H7 (cell line): ENCODE data around the gene DNAJA3. TPM values are rescaled to one million over a fixed set of nuclear protein-coding genes. Genes with fewer than 3 reads are reported as not detected.

Experiments used
- DNase-seq: peaks from one replicate; pipeline ENCODE4 v3.0.0; 2012
- H3K27me3 ChIP-seq: 2 replicates; pipeline ENCODE4 v1.6.0; 2011; ENCODE audit warnings: mild to moderate bottlenecking, low read length; ENCODE audit not compliant: control insufficient read depth, insufficient read depth
- H3K36me3 ChIP-seq: replicated peaks from 2 replicates; pipeline ENCODE4 v1.5.1; 2011; ENCODE audit warnings: low read length; ENCODE audit not compliant: control insufficient read depth, insufficient read depth
- H3K4me3 ChIP-seq: 2 replicates; pipeline ENCODE4 v1.5.1; 2011; ENCODE audit warnings: low read depth, mild to moderate bottlenecking, control low read depth, low read length, moderate library complexity; ENCODE audit not compliant: insufficient read depth
- total RNA-seq: library from RNA; depleted of rRNA; stranded (reverse); fragments of >200 nt; shearing (Covaris generic); gene quantifications from 2 replicates; pipeline ENCODE4 v1.2.3, GENCODE V29; 2014

Gene DNAJA3
- total RNA-seq, 1 experiment from 2014 or later = 85.5 TPM

DNA sequence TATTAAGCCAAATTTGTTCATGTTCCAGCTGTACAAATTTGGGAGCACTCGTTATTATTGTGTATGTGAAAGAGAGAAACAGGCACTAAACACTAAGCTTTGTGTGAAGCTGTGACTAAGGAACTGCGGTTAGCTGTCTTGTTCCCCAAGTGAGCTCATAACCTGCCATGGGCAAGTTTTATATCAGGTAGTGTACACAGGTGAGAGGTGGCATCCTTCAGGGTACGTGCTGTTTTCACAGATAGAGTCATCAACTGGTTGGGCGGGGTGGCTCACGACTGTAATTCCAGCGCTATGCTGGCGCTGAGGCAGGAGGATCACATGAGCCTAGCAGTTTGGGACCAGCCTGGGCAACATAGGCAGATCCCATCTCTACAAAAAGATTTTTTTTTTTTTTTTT lies 2.8 kb downstream of the DNAJA3 start:
- H3K27me3 ChIP-seq = no peaks in the 10 kb centered on the region
- H3K4me3 ChIP-seq = no peak overlapping the region
- H3K36me3 ChIP-seq = peaks cover 1% of the 10 kb centered on the region
- no peak for DNase-seq

DNA sequence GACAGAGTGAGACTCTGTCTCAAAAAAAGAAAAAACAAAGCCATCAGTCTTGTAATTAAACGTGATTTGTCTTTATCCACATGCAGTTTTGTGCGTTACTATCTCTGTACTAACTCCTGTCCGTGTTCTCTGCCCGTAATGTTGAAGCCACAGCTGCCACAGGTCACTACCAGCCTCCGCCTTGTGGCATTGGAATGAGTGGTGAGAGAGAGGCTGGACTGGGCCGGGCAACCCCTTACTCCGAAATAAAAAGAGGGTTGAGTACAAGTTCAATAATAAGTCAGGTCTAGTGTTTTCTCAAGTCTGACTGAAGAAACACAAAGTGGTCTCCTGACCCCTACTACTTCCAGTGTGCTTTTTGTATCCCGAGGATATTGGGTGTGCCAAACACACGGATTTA lies 5.4 kb downstream of the DNAJA3 start:
- Histone ChIP-seq H3K4me3 (no peak overlapping the region), H3K36me3 (peaks cover 11% of the 10 kb centered on the region), H3K27me3 (no peaks in the 10 kb centered on the region)
- DNase-seq = no peak

DNA sequence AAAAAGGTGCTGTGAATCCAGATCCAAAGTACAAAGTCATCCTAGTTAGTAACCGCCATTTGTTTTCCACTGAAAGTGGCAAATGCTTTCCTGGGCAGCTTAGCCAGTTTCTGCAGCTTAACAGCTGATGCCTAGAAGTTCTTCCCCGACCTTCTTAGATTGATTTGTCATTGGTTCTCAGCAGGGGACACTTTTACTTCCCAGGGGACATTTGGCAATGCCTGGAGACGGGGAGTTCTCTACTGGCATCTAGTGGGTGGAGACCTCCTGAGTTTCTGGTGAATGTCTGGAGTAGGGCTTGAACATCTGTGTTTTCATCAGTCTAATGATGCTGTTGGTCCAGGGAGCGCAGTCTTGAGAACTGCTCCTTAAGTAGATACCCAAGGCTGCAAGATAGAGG lies 7.6 kb downstream of the DNAJA3 start:
- Histone ChIP-seq H3K27me3 (no peaks in the 10 kb centered on the region), H3K36me3 (peaks cover 15% of the 10 kb centered on the region), H3K4me3 (no peak overlapping the region)
- DNase-seq = no peak

DNA sequence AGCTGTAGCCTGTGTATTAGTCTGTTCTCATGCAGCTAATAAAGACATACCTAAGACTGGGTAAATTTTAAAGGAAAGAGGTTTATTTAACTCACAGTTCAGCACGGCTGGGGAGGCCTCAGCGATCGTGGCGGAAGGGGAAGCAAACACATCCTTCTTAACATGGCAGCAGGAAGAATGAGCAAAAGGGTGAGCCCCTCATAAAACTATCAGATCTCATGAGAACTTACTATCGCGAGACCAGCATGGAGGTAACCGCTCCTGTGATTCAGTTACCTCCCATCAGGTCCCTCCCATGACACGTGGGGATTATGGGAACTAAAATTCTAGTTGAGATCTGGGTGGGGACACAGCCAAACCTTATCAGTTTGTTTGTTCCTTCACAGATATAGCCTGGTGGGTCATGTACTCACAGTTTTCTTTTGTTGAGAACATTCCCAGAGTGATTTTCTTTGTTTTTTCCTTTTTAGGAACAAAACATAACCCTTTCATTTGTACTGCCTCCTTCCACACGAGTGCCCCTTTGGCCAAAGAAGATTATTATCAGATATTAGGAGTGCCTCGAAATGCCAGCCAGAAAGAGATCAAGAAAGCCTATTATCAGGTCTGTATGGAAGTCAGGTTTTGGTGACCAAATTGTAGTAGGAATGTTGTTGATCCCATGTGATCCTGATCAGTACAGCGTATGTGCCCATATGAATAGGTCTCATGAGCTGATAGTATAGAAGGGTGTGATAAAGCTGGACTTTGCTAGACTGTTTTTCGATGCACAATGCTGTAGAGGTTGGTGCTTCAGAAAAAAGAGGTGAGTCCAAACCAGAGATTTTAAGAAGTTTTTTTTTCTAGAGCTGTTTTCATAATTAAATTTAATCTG lies 8.5 kb downstream of the DNAJA3 start:
- DNase-seq = no peak
- Histone ChIP-seq H3K36me3 (peaks cover 17% of the 10 kb centered on the region), H3K4me3 (no peak overlapping the region), H3K27me3 (no peaks in the 10 kb centered on the region)

- Histone ChIP-seq H3K27me3 (no peaks in the 10 kb centered on the region), H3K4me3 (no peak overlapping the region), H3K36me3 (peaks cover 20% of the 10 kb centered on the region)
- no peak for DNase-seq
These were observed 9.8 kb downstream of the DNAJA3 start for GRCh38 chr16:4435337-4436067.

GRCh38 chr16:4437366-4437765 lies 11.7 kb downstream of the DNAJA3 start:
- DNase-seq = no peak
- no peak overlapping the region for H3K4me3 ChIP-seq
- no peaks in the 10 kb centered on the region for H3K27me3 ChIP-seq
- H3K36me3 ChIP-seq = peaks cover 30% of the 10 kb centered on the region

DNA sequence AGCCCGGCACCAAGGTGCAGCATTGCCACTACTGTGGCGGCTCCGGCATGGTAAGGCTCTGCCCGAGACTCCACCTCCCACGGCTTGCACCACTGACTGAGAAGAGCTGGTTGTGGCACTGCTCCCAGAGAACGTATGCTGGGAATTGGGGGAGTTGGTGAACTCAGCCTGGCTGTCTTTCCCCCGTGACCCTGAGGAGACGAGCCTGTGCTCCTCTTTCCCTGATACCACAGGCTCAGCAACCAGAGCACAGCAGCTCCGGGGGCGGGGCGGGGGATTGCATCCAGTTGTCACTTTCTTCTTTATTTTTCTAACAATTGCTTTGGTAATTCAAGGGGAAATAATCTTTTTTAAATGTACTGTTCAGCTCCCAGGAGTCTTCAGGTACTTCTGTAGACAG lies 16.7 kb downstream of the DNAJA3 start:
- no peak for DNase-seq
- no peak overlapping the region for H3K4me3 ChIP-seq
- H3K27me3 ChIP-seq = no peaks in the 10 kb centered on the region
- peaks cover 43% of the 10 kb centered on the region for H3K36me3 ChIP-seq

DNA sequence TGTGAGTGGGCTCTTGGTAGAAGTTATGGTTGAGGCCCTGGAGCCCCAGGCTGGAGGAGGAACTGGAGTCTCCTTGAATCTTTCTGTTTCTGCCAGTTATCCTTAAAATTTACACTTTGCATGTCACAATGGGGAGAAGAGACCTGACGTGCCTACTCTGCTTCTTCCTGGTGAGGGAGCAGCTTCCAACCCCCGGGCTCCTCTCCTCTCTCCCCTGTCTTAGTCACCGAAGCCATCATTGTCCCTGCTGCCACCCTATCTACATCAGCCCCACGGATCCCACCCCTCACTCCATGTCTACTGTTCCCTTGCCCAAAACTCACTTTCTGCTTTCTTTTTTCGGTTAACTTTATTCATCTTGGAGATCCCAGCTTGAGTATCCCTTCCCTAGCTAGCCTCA lies 17.6 kb downstream of the DNAJA3 start:
- Histone ChIP-seq H3K36me3 (peaks cover 44% of the 10 kb centered on the region), H3K4me3 (no peak overlapping the region)
- DNase-seq = no peak

DNA sequence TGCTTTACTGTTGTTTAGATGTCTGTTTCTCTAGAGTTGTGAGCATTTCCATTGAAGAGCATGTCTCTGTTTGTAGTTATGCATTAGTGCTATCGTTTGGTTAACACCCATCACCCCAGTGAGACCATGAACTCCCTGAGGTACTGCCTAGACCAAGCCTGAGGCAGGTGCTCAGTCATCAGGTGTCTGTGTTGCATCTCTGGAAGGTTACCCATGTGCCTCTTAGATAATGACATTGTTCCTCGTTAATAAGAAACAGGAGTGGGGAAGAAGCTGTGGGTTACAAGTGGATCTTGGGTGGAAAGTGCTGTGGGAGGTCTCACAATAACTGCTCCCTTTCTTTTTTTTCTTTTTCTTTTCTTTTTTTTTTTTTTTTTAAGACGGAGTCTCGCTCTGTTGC lies 18.3 kb downstream of the DNAJA3 start:
- DNase-seq = no peak
- peaks cover 44% of the 10 kb centered on the region for H3K36me3 ChIP-seq
- H3K27me3 ChIP-seq = no peaks in the 10 kb centered on the region
- H3K4me3 ChIP-seq = no peak overlapping the region

More for the DNA sequence above, 17.6 kb downstream of the DNAJA3 start:
- H3K27me3 ChIP-seq = no peaks in the 10 kb centered on the region

DNA sequence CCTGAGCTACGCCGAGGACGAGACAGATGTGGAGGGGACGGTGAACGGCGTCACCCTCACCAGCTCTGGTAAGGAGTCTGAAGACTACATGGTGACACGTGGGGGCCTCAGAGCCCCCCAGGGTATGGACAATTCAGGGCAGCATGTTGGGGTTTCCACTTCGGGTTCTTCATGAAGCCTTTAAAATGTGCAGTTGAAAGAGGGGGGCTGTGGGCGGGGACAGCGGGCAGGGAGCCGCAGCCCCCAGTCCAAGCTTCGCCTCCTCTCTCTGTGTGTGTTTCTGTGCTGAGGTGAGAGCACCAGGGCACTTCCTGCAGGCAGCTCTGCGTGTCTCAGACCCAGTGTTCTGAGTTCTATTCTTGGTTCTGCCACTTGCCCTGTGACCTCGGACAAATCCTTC lies 24.8 kb downstream of the DNAJA3 start:
- no peak for DNase-seq

GRCh38 chr16:4450931-4451519 lies 25.4 kb downstream of the DNAJA3 start:
- DNase-seq = no peak
- Histone ChIP-seq H3K27me3 (no peaks in the 10 kb centered on the region), H3K36me3 (peaks cover 37% of the 10 kb centered on the region), H3K4me3 (no peak overlapping the region)

More for the DNA sequence above, 24.8 kb downstream of the DNAJA3 start:
- Histone ChIP-seq H3K27me3 (no peaks in the 10 kb centered on the region), H3K36me3 (peaks cover 32% of the 10 kb centered on the region), H3K4me3 (no peak overlapping the region)

DNA sequence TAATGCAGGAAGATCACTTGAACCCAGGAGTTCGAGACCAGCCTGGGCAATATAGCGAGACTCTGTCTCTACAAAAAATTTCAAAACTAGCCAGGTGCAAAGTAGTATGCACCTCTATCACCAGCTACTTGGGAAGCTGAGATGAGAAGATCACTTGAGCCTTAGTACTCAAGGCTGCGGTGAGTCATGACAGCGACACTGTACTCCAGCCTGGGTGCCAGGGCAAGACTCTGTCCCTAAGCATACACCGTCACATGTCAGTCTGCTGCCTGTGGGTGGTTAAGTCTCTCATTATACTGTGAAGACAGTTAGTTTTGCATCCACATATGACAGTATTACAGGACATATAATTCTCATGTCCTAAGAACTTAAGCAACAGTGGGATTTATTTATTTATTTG lies 27.0 kb downstream of the DNAJA3 start:
- DNase-seq = no peak
- Histone ChIP-seq H3K36me3 (peaks cover 37% of the 10 kb centered on the region), H3K27me3 (no peaks in the 10 kb centered on the region), H3K4me3 (no peak overlapping the region)

- peaks cover 32% of the 10 kb centered on the region for H3K36me3 ChIP-seq
- H3K27me3 ChIP-seq = no peaks in the 10 kb centered on the region
- no peak overlapping the region for H3K4me3 ChIP-seq
- DNase-seq = peak; percentile 78
These were observed 29.0 kb downstream of the DNAJA3 start for GRCh38 chr16:4454623-4455022.

DNA sequence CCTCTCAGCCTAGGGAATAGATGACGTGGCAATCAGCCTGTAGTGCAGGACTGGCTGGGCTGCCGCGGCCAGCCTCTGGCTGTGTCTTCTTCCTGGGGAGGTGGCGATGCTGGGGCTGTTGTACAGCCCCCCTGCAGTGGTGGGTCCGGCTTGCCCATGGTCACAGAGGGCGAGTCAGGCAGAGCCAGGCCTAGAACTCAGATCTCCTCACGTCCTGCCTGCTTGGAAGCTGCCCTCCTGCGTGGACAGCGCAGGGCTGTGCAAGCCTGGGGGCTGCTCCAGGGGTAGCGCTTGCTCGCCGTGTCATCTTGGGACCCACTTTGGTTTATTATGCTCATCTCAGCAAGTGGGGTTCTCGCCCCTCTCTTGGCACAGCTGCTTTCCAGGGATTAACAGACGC lies 29.4 kb downstream of the DNAJA3 start:
- H3K4me3 ChIP-seq = no peak overlapping the region
- H3K36me3 ChIP-seq = peaks cover 31% of the 10 kb centered on the region
- peak; percentile 30 for DNase-seq
- no peaks in the 10 kb centered on the region for H3K27me3 ChIP-seq

- H3K36me3 ChIP-seq = peaks cover 26% of the 10 kb centered on the region
- DNase-seq = peak; percentile 35
- H3K4me3 ChIP-seq = no peak overlapping the region
- H3K27me3 ChIP-seq = no peaks in the 10 kb centered on the region
These were observed 30.3 kb downstream of the DNAJA3 start for GRCh38 chr16:4455951-4456350.
